GM21529 (cell line): ENCODE results near the gene C10orf120.

Source experiments
- ATAC-seq: cut with Tn5 transposase; IDR thresholded peaks from one replicate; pipeline ENCODE4 v1.9.1; 2021; ENCODE audit not compliant: unreplicated experiment

Gene C10orf120

GRCh38 chr10:122662231-122662630 lies 37.4 kb downstream of the C10orf120 start:
- no peak for ATAC-seq

GRCh38 chr10:122660696-122661095 lies 39.0 kb downstream of the C10orf120 start:
- ATAC-seq: no peak

DNA sequence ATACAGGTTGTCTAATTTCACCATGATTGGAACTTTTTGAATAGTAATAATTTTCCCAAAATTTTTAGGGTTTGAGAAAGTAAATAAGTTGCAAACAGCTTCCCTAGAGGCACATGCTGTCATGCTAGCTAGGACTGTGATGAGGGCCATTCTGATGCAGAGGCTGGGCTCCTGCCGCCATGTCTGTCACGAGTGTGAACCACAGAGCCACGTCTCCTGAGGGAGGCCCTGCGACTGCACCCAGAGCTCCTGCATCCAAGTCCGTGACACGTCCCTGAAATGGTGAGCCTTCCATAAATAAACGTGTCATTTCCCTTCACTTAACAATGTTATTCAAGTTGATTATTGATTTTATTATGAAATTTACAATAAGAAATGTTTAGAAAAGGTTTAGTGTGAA lies 40.0 kb downstream of the C10orf120 start:
- no peak for ATAC-seq

DNA sequence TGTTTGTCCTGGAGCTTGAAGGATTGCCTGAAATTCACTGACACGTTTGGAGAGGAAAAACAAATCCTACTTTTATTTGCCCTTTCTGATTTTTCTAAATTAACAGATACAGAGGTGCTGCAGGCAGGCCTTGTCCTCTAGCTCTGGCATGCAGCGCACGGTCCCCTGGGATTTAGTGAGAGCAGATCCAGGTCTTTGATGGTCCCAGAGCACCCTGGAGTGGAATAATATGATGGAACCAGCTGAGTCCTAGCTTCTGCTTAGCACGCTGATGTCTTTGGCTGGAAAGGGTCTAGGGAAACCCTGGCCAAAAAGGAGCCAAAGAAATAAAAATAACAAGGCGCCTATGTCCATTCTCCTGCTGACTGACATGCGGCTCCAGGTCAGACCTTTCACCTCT lies 40.5 kb downstream of the C10orf120 start:
- no peak for ATAC-seq

GRCh38 chr10:122658356-122659049 lies 41.1 kb downstream of the C10orf120 start:
- ATAC-seq: no peak

DNA sequence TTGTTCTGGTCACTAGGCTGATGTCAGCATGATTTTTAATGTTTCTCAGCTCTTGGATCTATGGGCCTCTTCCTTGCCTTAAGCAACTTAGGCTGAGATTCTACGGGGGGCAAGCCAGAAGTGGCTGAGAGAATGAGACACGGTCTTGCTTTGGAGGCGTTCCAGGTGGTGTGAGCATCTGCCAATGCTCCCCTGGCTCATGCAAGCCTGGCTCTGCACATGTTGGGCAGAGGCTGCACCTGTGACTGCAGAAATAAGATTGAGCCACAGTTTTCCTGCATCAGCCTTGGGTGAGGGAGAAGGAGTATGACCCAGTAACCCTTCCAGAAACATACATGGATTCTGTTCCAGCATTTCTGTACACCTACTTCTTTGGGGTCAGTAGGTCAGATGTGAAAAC lies 41.9 kb downstream of the C10orf120 start:
- no peak for ATAC-seq

DNA sequence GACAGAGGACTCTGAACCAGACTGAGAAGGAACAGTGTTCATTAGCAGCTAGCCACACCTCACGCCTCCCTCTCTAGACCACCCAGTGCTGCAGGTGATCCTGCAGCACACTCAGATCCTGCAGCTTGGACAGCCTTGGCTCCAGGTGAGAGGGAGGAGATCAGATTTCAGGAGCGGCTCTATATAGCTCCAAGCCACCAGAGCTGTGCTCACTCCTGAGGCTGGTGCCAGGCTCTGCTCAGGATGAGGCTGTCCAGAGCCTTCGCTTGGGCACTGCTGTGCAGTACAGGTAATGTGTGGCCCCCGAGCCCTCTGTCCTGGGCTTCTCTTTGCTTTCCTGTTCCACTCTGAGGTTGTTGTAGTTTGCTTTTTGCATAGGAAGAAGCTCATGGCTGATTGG lies 42.4 kb downstream of the C10orf120 start:
- ATAC-seq: no peak

- ATAC-seq: no peak
Measured at GRCh38 chr10:122656741-122657140, 42.9 kb downstream of the C10orf120 start.

DNA sequence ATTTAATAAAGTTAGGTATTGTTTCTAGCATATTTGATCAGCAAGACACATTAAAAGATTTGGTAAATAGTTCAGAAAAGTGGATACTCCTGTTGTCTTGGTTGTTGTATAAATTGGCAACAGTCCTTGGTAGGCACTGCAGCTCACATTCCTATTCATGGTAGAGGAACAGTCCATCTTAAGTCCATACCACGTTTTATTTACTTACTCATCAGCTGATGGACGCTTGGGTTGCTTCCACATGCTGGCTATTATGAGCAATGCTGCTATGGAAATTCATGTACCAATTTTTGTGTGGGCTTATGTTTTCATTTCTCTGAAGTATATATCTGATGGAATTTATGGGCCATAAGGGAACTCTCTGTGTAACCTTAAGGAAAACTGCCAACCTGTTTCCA lies 43.3 kb downstream of the C10orf120 start:
- no peak for ATAC-seq

GRCh38 chr10:122655524-122656307 lies 43.9 kb downstream of the C10orf120 start:
- no peak for ATAC-seq

- ATAC-seq: no peak
Measured at GRCh38 chr10:122650331-122650730, 49.3 kb downstream of the C10orf120 start.

DNA sequence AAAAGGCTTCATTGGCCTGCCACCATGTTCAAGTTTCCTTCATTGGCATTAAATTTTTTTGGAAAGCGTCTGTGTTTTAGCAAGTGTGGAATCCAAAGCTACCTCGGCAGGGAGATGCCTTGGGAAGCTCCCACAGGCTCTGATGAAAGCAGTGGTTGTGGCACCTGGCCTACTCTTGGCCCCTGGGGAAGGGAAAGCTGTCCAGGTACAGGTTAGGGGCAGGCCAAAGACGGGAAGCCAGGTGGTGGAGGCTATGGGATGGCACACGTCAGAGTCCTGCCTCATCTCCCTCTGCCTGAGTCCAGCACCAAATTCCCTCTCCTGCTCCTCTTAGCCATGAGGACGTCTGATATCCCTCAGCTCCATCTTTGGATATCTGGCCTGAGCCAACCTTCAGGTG lies 49.7 kb downstream of the C10orf120 start:
- ATAC-seq: no peak

- peak; percentile 56 for ATAC-seq
Measured at GRCh38 chr10:122648599-122649428, 50.8 kb downstream of the C10orf120 start.
